Measurements from ENCODE around the gene TMEM41B. TPM values are rescaled to one million over a fixed set of nuclear protein-coding genes. Genes with fewer than 3 reads are reported as not detected.

The TMEM41B gene
- total RNA-seq = 48.6 and 58.0 TPM in 2 replicates

DNA sequence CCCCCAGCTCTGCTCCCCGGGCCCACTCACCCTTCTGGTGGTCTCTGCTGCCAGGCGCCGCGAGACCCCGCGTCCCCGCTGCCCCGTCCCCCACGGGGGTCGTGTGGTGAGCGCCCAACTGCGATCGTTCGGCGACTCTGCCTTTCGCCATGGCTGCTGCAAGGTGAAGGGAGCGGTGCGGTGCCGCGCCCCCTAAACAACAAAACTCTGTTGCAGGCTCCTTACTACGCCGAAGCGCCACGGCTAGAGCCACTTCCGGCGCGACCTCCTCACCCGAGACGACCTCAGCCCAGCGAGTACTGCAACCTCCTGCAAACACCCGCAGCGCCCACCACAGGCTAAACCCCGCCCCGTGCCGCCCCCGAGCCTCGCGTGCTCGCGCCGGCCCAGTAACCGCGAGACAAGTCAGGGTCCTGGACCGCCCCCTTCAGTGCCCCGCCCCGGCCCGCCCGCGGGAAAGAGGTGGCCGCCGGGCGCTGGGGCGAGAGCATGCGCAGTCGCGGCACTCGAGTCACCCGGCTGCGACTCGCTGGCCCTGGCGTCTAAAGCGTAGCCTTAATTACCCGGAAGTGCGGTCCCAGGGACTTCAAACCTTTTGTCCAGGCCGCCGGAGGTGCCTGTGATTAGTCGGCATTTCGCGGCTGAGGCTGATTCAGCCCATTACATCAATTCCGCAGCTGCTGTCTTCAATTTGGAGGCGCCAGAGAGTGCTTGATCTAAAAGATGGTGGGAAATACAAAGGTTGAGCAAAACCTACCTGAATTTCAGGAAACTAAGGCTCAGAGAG is at the start of gene TMEM41B:
TSS of gene TMEM41B (minus strand) at position 303 of the 787 bp plus-strand sequence. CDS start at position 151, 152 bp downstream.

DNA sequence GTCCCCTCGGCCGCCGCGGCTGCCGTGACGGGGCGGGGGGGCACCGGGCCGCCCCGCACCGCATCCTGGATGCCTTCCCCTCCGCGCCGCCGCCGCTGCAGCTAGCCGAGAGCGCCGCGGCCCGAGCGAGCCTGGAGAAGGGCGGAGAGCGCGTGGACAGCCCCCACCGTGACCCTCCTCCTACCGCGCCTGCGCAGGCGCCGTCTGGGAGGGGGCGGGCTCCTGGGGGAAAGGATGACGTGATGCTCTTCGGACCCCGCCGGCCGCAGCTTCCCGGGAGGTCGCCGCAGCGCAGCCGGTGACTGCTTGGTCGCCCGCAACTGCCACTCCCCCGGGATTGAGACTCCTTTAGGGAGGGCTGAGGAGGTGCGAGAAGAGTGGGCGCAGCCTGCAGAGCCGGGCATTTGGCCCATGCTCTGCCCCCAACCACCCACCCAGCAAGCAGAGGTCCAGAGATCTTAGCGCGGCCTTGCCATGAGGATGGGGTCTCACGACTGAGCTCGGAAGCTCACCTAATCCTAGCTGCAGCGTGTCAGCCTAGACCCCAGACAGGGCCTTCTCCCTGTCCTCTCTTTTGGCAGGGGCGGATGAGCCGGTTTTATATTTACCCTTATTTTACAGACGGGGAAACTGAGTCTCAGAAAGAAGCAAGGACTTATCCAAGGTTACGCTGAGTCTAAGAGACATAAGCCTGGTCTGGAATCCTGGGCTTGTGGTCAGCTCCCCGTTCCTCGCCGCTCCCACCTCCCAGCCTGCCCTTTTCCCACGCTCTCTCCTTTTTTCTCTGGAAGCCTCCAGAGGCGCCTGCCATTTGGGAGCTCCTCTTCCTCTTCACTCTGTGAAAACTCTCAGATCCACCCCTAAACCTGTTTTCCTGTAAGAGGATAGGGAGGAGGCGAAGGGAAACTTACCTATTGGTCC is 48.9 kb downstream of the TMEM41B start, which contains the start of gene DENND5A:
TSS of gene DENND5A (minus strand) at position 140 of the 921 bp plus-strand sequence. CDS start 281 bp downstream, outside the sequence.

Small RNAs within 50 kb of the gene (small RNA-seq; reads per million reads assigned to genes)
- not detected for gene RF00017

Other genes with a start within 250 kb of the TMEM41B start
- 2.1 and 4.8 TPM in 2 replicates for gene SCUBE2, start 223.0 kb downstream of the TMEM41B start, total RNA-seq
- gene DENND5A, start 49.2 kb downstream of the TMEM41B start, total RNA-seq = 133 and 162 TPM in 2 replicates
- 140 and 150 TPM in 2 replicates for gene IPO7, start 70.1 kb upstream of the TMEM41B start, total RNA-seq
- 16.9 and 21.4 TPM in 2 replicates for gene ZNF143, start 146.4 kb upstream of the TMEM41B start, total RNA-seq

Measured in articular chondrocyte of knee joint (primary cell).